Skeletal muscle satellite cell (primary cell): ENCODE measurements around the gene IL36G.

Experiments
- H3K27me3 ChIP-seq: 2 replicates; pipeline ENCODE4 v1.7.0; 2013; ENCODE audit warnings: low read length; ENCODE audit not compliant: control insufficient read depth, insufficient read depth
- H3K36me3 ChIP-seq: 2 replicates; pipeline ENCODE4 v1.7.0; 2013; ENCODE audit warnings: mild to moderate bottlenecking, control low read depth, low read length; ENCODE audit not compliant: insufficient read depth
- H3K4me1 ChIP-seq: 2 replicates; pipeline ENCODE4 v1.7.0; 2013; ENCODE audit warnings: low read length; ENCODE audit not compliant: control insufficient read depth, insufficient read depth
- H3K4me2 ChIP-seq: 2 replicates; pipeline ENCODE4 v1.7.0; 2013; ENCODE audit warnings: mild to moderate bottlenecking, low read length
- H3K4me3 ChIP-seq: 2 replicates; pipeline ENCODE4 v1.7.0; 2013; ENCODE audit warnings: low read length
- H3K9ac ChIP-seq: 2 replicates; pipeline ENCODE4 v1.7.0; 2013; ENCODE audit warnings: mild to moderate bottlenecking, low read depth, low read length, moderate library complexity
- H3K9me3 ChIP-seq: replicated peaks from 2 replicates; pipeline ENCODE4 v1.7.0; 2013; ENCODE audit warnings: mild to moderate bottlenecking, control low read depth, low read length

Gene IL36G

GRCh38 chr2:113007250-113007649 is 29.4 kb downstream of the IL36G start:
- H3K4me2 ChIP-seq = no peak overlapping the region
- H3K36me3 ChIP-seq = no peaks in the 10 kb centered on the region
- H3K4me3 ChIP-seq = no peak overlapping the region
- H3K27me3 ChIP-seq = peaks cover 13% of the 10 kb centered on the region
- no peak overlapping the region for H3K9ac ChIP-seq
- no peaks in the 10 kb centered on the region for H3K4me1 ChIP-seq
- H3K9me3 ChIP-seq = no peaks in the 10 kb centered on the region

- H3K9me3 ChIP-seq = no peaks in the 10 kb centered on the region
- peaks cover 13% of the 10 kb centered on the region for H3K27me3 ChIP-seq
- no peak overlapping the region for H3K9ac ChIP-seq
Measured at GRCh38 chr2:113009622-113010021, 31.8 kb downstream of the IL36G start.

GRCh38 chr2:113010088-113010487 is 32.3 kb downstream of the IL36G start:
- H3K27me3 ChIP-seq = peaks cover 15% of the 10 kb centered on the region
- no peak overlapping the region for H3K9ac ChIP-seq
- H3K36me3 ChIP-seq = no peaks in the 10 kb centered on the region
- no peaks in the 10 kb centered on the region for H3K9me3 ChIP-seq
- H3K4me3 ChIP-seq = no peak overlapping the region
- no peak overlapping the region for H3K4me2 ChIP-seq
- no peaks in the 10 kb centered on the region for H3K4me1 ChIP-seq

More at GRCh38 chr2:113009622-113010021, 31.8 kb downstream of the IL36G start:
- Histone ChIP-seq H3K4me2 (no peak overlapping the region), H3K36me3 (no peaks in the 10 kb centered on the region), H3K4me1 (no peaks in the 10 kb centered on the region), H3K4me3 (no peak overlapping the region)

GRCh38 chr2:113011108-113011507 is 33.3 kb downstream of the IL36G start:
- Histone ChIP-seq H3K9me3 (no peaks in the 10 kb centered on the region), H3K36me3 (no peaks in the 10 kb centered on the region), H3K9ac (no peak overlapping the region), H3K4me1 (no peaks in the 10 kb centered on the region), H3K27me3 (peaks cover 24% of the 10 kb centered on the region), H3K4me2 (no peak overlapping the region), H3K4me3 (no peak overlapping the region)

GRCh38 chr2:113012436-113013335 is 34.9 kb downstream of the IL36G start:
- Histone ChIP-seq H3K36me3 (no peaks in the 10 kb centered on the region), H3K9me3 (no peaks in the 10 kb centered on the region), H3K4me3 (no peak overlapping the region), H3K27me3 (peaks cover 29% of the 10 kb centered on the region), H3K9ac (no peak overlapping the region), H3K4me2 (no peak overlapping the region), H3K4me1 (no peaks in the 10 kb centered on the region)

- Histone ChIP-seq H3K4me1 (no peaks in the 10 kb centered on the region), H3K9me3 (no peaks in the 10 kb centered on the region), H3K4me3 (no peak overlapping the region), H3K27me3 (peaks cover 31% of the 10 kb centered on the region), H3K9ac (no peak overlapping the region), H3K36me3 (no peaks in the 10 kb centered on the region), H3K4me2 (no peak overlapping the region)
Measured at GRCh38 chr2:113013336-113013661, 35.5 kb downstream of the IL36G start.

GRCh38 chr2:113014067-113014466 is 36.3 kb downstream of the IL36G start:
- H3K4me1 ChIP-seq = no peaks in the 10 kb centered on the region
- peaks cover 31% of the 10 kb centered on the region for H3K27me3 ChIP-seq
- H3K9me3 ChIP-seq = no peaks in the 10 kb centered on the region
- no peak overlapping the region for H3K4me3 ChIP-seq
- H3K4me2 ChIP-seq = no peak overlapping the region
- H3K9ac ChIP-seq = no peak overlapping the region
- H3K36me3 ChIP-seq = no peaks in the 10 kb centered on the region

- Histone ChIP-seq H3K4me1 (no peaks in the 10 kb centered on the region), H3K36me3 (no peaks in the 10 kb centered on the region), H3K27me3 (peaks cover 30% of the 10 kb centered on the region), H3K4me3 (no peak overlapping the region), H3K9me3 (no peaks in the 10 kb centered on the region), H3K4me2 (no peak overlapping the region), H3K9ac (no peak overlapping the region)
Measured at GRCh38 chr2:113015042-113015441, 37.2 kb downstream of the IL36G start.

GRCh38 chr2:113015655-113016054 is 37.8 kb downstream of the IL36G start:
- no peaks in the 10 kb centered on the region for H3K9me3 ChIP-seq
- no peak overlapping the region for H3K4me3 ChIP-seq
- H3K27me3 ChIP-seq = peaks cover 24% of the 10 kb centered on the region

GRCh38 chr2:113018509-113018908 is 40.7 kb downstream of the IL36G start:
- Histone ChIP-seq H3K4me2 (no peak overlapping the region), H3K27me3 (peaks cover 32% of the 10 kb centered on the region)

More at GRCh38 chr2:113015655-113016054, 37.8 kb downstream of the IL36G start:
- H3K4me1 ChIP-seq = no peaks in the 10 kb centered on the region
- no peaks in the 10 kb centered on the region for H3K36me3 ChIP-seq
- H3K4me2 ChIP-seq = no peak overlapping the region
- H3K9ac ChIP-seq = no peak overlapping the region

GRCh38 chr2:113021312-113021711 is 43.5 kb downstream of the IL36G start:
- peaks cover 45% of the 10 kb centered on the region for H3K27me3 ChIP-seq
- H3K36me3 ChIP-seq = no peaks in the 10 kb centered on the region
- no peaks in the 10 kb centered on the region for H3K4me1 ChIP-seq
- no peak overlapping the region for H3K4me3 ChIP-seq
- H3K9ac ChIP-seq = no peak overlapping the region
- H3K4me2 ChIP-seq = no peak overlapping the region
- H3K9me3 ChIP-seq = no peaks in the 10 kb centered on the region

More at GRCh38 chr2:113018509-113018908, 40.7 kb downstream of the IL36G start:
- no peaks in the 10 kb centered on the region for H3K4me1 ChIP-seq
- no peak overlapping the region for H3K9ac ChIP-seq
- no peak overlapping the region for H3K4me3 ChIP-seq
- no peaks in the 10 kb centered on the region for H3K36me3 ChIP-seq
- no peaks in the 10 kb centered on the region for H3K9me3 ChIP-seq

- H3K9ac ChIP-seq = no peak overlapping the region
- H3K9me3 ChIP-seq = no peaks in the 10 kb centered on the region
- no peaks in the 10 kb centered on the region for H3K36me3 ChIP-seq
- H3K27me3 ChIP-seq = peaks cover 57% of the 10 kb centered on the region
- no peak overlapping the region for H3K4me3 ChIP-seq
- no peak overlapping the region for H3K4me2 ChIP-seq
- no peaks in the 10 kb centered on the region for H3K4me1 ChIP-seq
Measured at GRCh38 chr2:113024764-113025163, 47.0 kb downstream of the IL36G start.
